K562 (cell line): Measurements from ENCODE around the gene CPA2. TPM values are rescaled to one million over a fixed set of nuclear protein-coding genes. Genes with fewer than 3 reads are reported as not detected.

Source experiments
- ATAC-seq: fragments of 200-7000 bp; cut with Tn5 transposase; 3 replicates; pipeline ENCODE4 v1.9.1; 2020; ENCODE audit warnings: moderate library complexity
- BruUV-seq: library from RNA; stranded (reverse); fragments of 400-500 nt; replicated peaks from 2 replicates; lab custom pipeline; 2021; lab: Mats Ljungman, UMichigan
- CTCF ChIA-PET: fragments of 300-600 bp; formaldehyde crosslinking; extraction: SDS; loops from one replicate; lab custom pipeline; 2021; ENCODE audit warnings: low intra/inter-chr PET ratio; lab: Yijun Ruan, JAX
- POLR2A ChIA-PET: fragments of 300-600, 350-650 bp; sonication (Branson Sonifier 250); formaldehyde crosslinking; extraction: SDS; loops from one replicate; lab custom pipeline; 2021; ENCODE audit warnings: antibody characterized with exemption, inconsistent platforms; lab: Yijun Ruan, JAX
- DNase-seq, 4 experiments: peaks; one replicate each; pipeline versions ENCODE4 v3.0.0 to v3.0.0-alpha.2; 2011 to 2018; ENCODE audit warnings: low spot score in 3 of 4, mixed read lengths in 3 of 4; ENCODE audit errors: extremely low read depth in 1 of 4
- FAIRE-seq: peaks from 2 replicates; lab custom pipeline; 2011; peaks lifted over from hg19 to GRCh38; lab: Jason Lieb, UNC
- H2AFZ ChIP-seq: 2 replicates; pipeline ENCODE4 v1.6.0; 2011; ENCODE audit warnings: low read depth, low read length, control low read depth, inconsistent platforms
- H3K27ac ChIP-seq: fragments of 200-600 bp; 3 replicates; pipeline ENCODE4 v1.8.0; 2011; ENCODE audit warnings: low read depth, mild to moderate bottlenecking, control low read depth, inconsistent platforms, low read length, moderate library complexity, mixed read lengths; ENCODE audit errors: extremely low read depth
- H3K27me3 ChIP-seq, 2 experiments: fragments of 300-600 bp in 1 of 2; 2 replicates in 1 of 2; 3 replicates in 1 of 2; pipeline versions ENCODE4 v1.6.0 to v1.8.0; 2011; ENCODE audit warnings: inconsistent platforms in 2 of 2, low read length in 2 of 2, mild to moderate bottlenecking in 1 of 2, mixed read lengths in 1 of 2, moderate library complexity in 1 of 2; ENCODE audit not compliant: control insufficient read depth in 2 of 2, insufficient read depth in 2 of 2
- H3K36me3 ChIP-seq: fragments of 300-600 bp; 3 replicates; pipeline ENCODE4 v1.8.0; 2011; ENCODE audit warnings: mild to moderate bottlenecking, low read length, inconsistent platforms; ENCODE audit not compliant: control insufficient read depth, insufficient read depth
- H3K4me1 ChIP-seq, 2 experiments: fragments of 200-600 bp in 1 of 2; replicated peaks in 1 of 2; 2 replicates in 1 of 2; 3 replicates in 1 of 2; pipeline versions ENCODE4 v1.5.1 to v1.8.0; 2011; ENCODE audit warnings: inconsistent platforms in 2 of 2, low read length in 2 of 2, mild to moderate bottlenecking in 1 of 2, mixed read lengths in 1 of 2, moderate library complexity in 1 of 2; ENCODE audit not compliant: control insufficient read depth in 2 of 2, insufficient read depth in 2 of 2
- H3K4me2 ChIP-seq: 2 replicates; pipeline ENCODE4 v1.6.1; 2011; ENCODE audit warnings: low read length, control low read depth, inconsistent platforms, mixed read lengths; ENCODE audit not compliant: insufficient read depth
- H3K4me3 ChIP-seq: fragments of 200-600 bp; sonication (generic), shearing (Covaris generic); 2 replicates; pipeline ENCODE4 v1.5.1; 2016; ENCODE audit warnings: control low read depth, inconsistent platforms
- H3K79me2 ChIP-seq: fragments of 200-600 bp; 3 replicates; pipeline ENCODE4 v1.8.0; 2011; ENCODE audit warnings: low read length, inconsistent platforms; ENCODE audit not compliant: control insufficient read depth, insufficient read depth
- H3K9ac ChIP-seq, 2 experiments: 2 replicates each; pipeline versions ENCODE4 v1.6.0 to v1.6.1; 2011; ENCODE audit warnings: low read depth in 2 of 2, low read length in 2 of 2, control low read depth in 1 of 2, inconsistent platforms in 1 of 2, mild to moderate bottlenecking in 1 of 2, mixed read lengths in 1 of 2; ENCODE audit not compliant: insufficient read depth in 1 of 2
- H3K9me1 ChIP-seq: one replicate; pipeline ENCODE4 v1.6.0; 2011; ENCODE audit warnings: inconsistent platforms, mild to moderate bottlenecking, low read length, moderate library complexity; ENCODE audit not compliant: control insufficient read depth, insufficient read depth
- H3K9me3 ChIP-seq: replicated peaks from 2 replicates; pipeline ENCODE4 v1.5.1; 2011; ENCODE audit warnings: low read depth, low read length, inconsistent platforms; ENCODE audit not compliant: control insufficient read depth, insufficient read depth
- H4K20me1 ChIP-seq: replicated peaks from 2 replicates; pipeline ENCODE4 v1.6.1; 2011; ENCODE audit warnings: low read length, inconsistent platforms, mixed read lengths; ENCODE audit not compliant: control insufficient read depth, insufficient read depth
- BRD4 ChIP-seq: fragments of 200-600 bp; sonication (generic); IDR thresholded peaks from 2 replicates; pipeline ENCODE4 v1.6.1; 2017; ENCODE audit warnings: inconsistent platforms
- JUN ChIP-seq, 2 experiments: sonication (generic) in 1 of 2; formaldehyde crosslinking in 1 of 2; IDR thresholded peaks; 2 replicates each; pipeline versions ENCODE4 v1.6.1 to v1.8.0; 2012 to 2022; ENCODE audit warnings: borderline replicate concordance in 2 of 2, mild to moderate bottlenecking in 2 of 2, improper control_type of control experiment in 1 of 2, low read depth in 1 of 2, low read length in 1 of 2, missing genetic modification reagents in 1 of 2
- JUND ChIP-seq, 2 experiments: IDR thresholded peaks; 2 replicates in 1 of 2; 3 replicates in 1 of 2; pipeline ENCODE4 v1.6.1; 2011; ENCODE audit warnings: borderline replicate concordance in 2 of 2, low read depth in 2 of 2, low read length in 2 of 2, improper control_type of control experiment in 1 of 2, missing biosample characterization in 1 of 2, missing genetic modification characterization in 1 of 2, missing genetic modification reagents in 1 of 2
- L3MBTL2 ChIP-seq: fragments of 450-650 bp; IDR thresholded peaks from 2 replicates; pipeline ENCODE4 v1.6.1; 2016; ENCODE audit warnings: mild to moderate bottlenecking, moderate library complexity
- ZNF133 ChIP-seq: fragments of 250-450 bp; sonication (Bioruptor Pico); IDR thresholded peaks from 2 replicates; pipeline ENCODE4 v1.4.0; 2020; ENCODE audit warnings: mild to moderate bottlenecking
- ZNF146 ChIP-seq: IDR thresholded peaks from one replicate; pipeline ENCODE4 v1.6.1; 2018; ENCODE audit warnings: missing compliant biosample characterization; ENCODE audit not compliant: unreplicated experiment
- WGBS: fragments of 100-300 bp; shearing (Covaris generic); methylation state at CpG from one replicate; pipeline ENCODE4 v1.1.6; 2016; ENCODE audit warnings: low coverage, mixed read lengths; ENCODE audit not compliant: insufficient coverage; ENCODE audit errors: missing lambda C conversion rate; 5-methylcytosine and 5-hydroxymethylcytosine counted together
- in situ Hi-C: fragments of 300-500 bp; cut with MboI; formaldehyde crosslinking; loops from 4 replicates; pipeline ENCODE4 v1.15.0; 2018; ENCODE audit warnings: inconsistent platforms, mixed read lengths
- intact Hi-C: fragments of 100-400 bp; cut with micrococcal nuclease; formaldehyde crosslinking; loops from 2 replicates; pipeline ENCODE4 v1.14.2; 2022
- polyA plus RNA-seq, 8 experiments: library from polyadenylated mRNA; depleted of rRNA in 4 of 8; stranded (reverse) in 5 of 8; unstranded in 3 of 8; fragments of >200 nt; fragmentation: Nextera tagmentation in 2 of 8; fragmentation: Illumina TruSeq in 1 of 8; extraction: Ambion mirVana in 2 of 8; extraction: Trizol in 1 of 8; gene quantifications; 2 replicates each; pipeline versions ENCODE4 v1.2.1 to v1.2.3, GENCODE V29; 2011 to 2014; ENCODE audit warnings: inconsistent platforms in 1 of 8, missing spikeins in 1 of 8
- total RNA-seq, 7 experiments: library from RNA; depleted of rRNA in 6 of 7; stranded (reverse); fragments of >200 nt in 6 of 7; fragmentation: Illumina TruSeq in 2 of 7; extraction: Trizol in 2 of 7; gene quantifications; 2 replicates each; pipeline versions ENCODE4 v1.2.1 to v1.2.3, GENCODE V29; 2011 to 2021; ENCODE audit warnings: low replicate concordance in 1 of 7
- TF ChIP-seq, protein P1 (sequence below), 3 experiments: IDR thresholded peaks in 2 of 3; conservative IDR thresholded peaks in 1 of 3; 2 replicates each; pipeline ENCODE4 v1.5.1; 2011 to 2012; ENCODE audit warnings: low read length in 3 of 3, mild to moderate bottlenecking in 3 of 3, control low read depth in 2 of 3, improper control_type of control experiment in 1 of 3, inconsistent platforms in 1 of 3, low read depth in 1 of 3, mixed read lengths in 1 of 3, moderate library complexity in 1 of 3; ENCODE audit not compliant: insufficient read depth in 2 of 3
- TF ChIP-seq, protein P2 (sequence below), 2 experiments: fragments of 450-650 bp in 1 of 2; sonication (generic) in 1 of 2; formaldehyde crosslinking in 1 of 2; IDR thresholded peaks in 1 of 2; conservative IDR thresholded peaks in 1 of 2; 2 replicates each; pipeline versions ENCODE4 v1.6.1 to v1.8.1; 2016 to 2023; ENCODE audit warnings: mild to moderate bottlenecking in 2 of 2, moderate library complexity in 2 of 2, inconsistent platforms in 1 of 2, missing genetic modification reagents in 1 of 2
- TF ChIP-seq, protein P3 (sequence below): fragments of 250-450 bp; sonication (Bioruptor Pico); IDR thresholded peaks from 2 replicates; pipeline ENCODE4 v1.4.0; 2020; ENCODE audit warnings: mild to moderate bottlenecking, moderate library complexity, borderline replicate concordance
- TF ChIP-seq, protein P4 (sequence below): sonication (generic); IDR thresholded peaks from 2 replicates; pipeline ENCODE4 v1.6.1; 2016

CPA2 gene
- total and polyA plus RNA-seq, 9 of the 15 experiments (the other 6 are each of a cell fraction or from before 2014, with no cell fraction given): 0.04 to 0.84 (median 0.09) TPM; not detected in 4

DNA sequence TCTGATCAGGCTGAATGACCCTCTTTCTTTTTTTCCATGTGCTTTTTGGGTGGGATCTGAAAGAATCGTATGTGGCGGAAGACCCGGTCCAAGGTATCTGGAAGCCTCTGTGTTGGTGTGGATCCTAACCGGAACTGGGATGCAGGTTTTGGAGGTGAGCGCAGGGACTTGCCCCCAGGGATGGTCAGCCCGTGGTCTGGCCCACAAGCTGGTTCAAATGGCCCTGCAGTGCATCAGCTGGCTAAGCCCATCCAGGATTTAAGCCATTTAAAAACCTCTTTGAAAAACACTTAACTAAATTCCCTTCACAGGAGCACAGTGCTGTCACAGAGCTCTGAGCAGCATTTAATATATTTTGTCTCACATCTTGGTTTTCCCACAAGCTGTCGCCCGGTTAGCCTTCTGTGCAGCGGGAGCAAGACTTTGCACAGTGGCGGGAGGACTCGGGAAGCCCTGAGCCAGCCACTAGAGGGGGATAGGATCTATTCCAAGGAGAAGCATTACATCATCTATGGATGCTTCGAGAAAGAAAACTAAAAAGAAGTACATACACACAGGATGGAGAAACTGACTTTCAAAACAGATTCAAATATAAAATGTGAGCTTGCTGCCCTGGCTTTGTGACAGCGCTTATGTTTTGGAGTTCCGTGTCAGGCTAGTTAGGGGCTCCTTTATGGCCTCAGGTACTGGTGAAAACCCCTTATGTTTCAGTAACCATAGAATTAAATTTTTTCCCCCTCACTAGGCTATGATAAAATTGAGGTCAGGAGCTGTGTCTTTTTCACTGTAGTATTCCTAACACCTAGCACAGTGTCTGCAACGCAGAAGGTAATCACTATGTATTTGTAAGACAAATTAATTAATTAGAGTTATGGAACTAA, 11.3 kb downstream of the CPA2 start:
- WGBS: 31% methylated on average over 15 of the region's 15 CpGs
- CTCF ChIA-PET: interaction anchor here (0.5 kb wide), 1 partner anchor 134 kb away, joined by 4 read pairs; no protein-coding TSS in a partner anchor
- FAIRE-seq: peak; percentile 42
- TF ChIP-seq ZNF133 (no peak), L3MBTL2 (no peak; the same call in 1 of the 2 replicates), JUN (IDR thresholded peaks at IDR 0.05; ENCODE audit: borderline replicate concordance, low read depth, low read length) (peak; percentile 88), JUN (CRISPR knock-in tag; IDR thresholded peaks at IDR 0.05; ENCODE audit: borderline replicate concordance) (no peak), BRD4 (no peak), ZNF146 (no peak), JUND (IDR thresholded peaks at IDR 0.05; ENCODE audit: borderline replicate concordance, low read depth, low read length) (peak; percentile 93), JUND (tag; IDR thresholded peaks at IDR 0.05; ENCODE audit: borderline replicate concordance, low read depth, low read length) (peak; percentile 96)
- TF ChIP-seq, protein P1, sequence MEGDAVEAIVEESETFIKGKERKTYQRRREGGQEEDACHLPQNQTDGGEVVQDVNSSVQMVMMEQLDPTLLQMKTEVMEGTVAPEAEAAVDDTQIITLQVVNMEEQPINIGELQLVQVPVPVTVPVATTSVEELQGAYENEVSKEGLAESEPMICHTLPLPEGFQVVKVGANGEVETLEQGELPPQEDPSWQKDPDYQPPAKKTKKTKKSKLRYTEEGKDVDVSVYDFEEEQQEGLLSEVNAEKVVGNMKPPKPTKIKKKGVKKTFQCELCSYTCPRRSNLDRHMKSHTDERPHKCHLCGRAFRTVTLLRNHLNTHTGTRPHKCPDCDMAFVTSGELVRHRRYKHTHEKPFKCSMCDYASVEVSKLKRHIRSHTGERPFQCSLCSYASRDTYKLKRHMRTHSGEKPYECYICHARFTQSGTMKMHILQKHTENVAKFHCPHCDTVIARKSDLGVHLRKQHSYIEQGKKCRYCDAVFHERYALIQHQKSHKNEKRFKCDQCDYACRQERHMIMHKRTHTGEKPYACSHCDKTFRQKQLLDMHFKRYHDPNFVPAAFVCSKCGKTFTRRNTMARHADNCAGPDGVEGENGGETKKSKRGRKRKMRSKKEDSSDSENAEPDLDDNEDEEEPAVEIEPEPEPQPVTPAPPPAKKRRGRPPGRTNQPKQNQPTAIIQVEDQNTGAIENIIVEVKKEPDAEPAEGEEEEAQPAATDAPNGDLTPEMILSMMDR (IDR thresholded peaks at IDR 0.05 in 2 of 3, conservative IDR thresholded peaks at IDR 0.05 in 1 of 3; ENCODE audit: insufficient read depth in 2 of 3, low read depth in 1 of 3, low read length in 3 of 3): peak; percentile 64 to 84 (median 76)
- TF ChIP-seq, protein P2, sequence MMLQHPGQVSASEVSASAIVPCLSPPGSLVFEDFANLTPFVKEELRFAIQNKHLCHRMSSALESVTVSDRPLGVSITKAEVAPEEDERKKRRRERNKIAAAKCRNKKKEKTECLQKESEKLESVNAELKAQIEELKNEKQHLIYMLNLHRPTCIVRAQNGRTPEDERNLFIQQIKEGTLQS (IDR thresholded peaks at IDR 0.05): peak; percentile 92
- TF ChIP-seq, protein P2 (CRISPR knock-in tag; conservative IDR thresholded peaks at IDR 0.05): 0 out of 2 replicates have a peak, but pooled peaks have one; percentile 37
- TF ChIP-seq, protein P3, sequence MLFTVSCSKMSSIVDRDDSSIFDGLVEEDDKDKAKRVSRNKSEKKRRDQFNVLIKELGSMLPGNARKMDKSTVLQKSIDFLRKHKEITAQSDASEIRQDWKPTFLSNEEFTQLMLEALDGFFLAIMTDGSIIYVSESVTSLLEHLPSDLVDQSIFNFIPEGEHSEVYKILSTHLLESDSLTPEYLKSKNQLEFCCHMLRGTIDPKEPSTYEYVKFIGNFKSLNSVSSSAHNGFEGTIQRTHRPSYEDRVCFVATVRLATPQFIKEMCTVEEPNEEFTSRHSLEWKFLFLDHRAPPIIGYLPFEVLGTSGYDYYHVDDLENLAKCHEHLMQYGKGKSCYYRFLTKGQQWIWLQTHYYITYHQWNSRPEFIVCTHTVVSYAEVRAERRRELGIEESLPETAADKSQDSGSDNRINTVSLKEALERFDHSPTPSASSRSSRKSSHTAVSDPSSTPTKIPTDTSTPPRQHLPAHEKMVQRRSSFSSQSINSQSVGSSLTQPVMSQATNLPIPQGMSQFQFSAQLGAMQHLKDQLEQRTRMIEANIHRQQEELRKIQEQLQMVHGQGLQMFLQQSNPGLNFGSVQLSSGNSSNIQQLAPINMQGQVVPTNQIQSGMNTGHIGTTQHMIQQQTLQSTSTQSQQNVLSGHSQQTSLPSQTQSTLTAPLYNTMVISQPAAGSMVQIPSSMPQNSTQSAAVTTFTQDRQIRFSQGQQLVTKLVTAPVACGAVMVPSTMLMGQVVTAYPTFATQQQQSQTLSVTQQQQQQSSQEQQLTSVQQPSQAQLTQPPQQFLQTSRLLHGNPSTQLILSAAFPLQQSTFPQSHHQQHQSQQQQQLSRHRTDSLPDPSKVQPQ: no peak
- TF ChIP-seq, protein P4, sequence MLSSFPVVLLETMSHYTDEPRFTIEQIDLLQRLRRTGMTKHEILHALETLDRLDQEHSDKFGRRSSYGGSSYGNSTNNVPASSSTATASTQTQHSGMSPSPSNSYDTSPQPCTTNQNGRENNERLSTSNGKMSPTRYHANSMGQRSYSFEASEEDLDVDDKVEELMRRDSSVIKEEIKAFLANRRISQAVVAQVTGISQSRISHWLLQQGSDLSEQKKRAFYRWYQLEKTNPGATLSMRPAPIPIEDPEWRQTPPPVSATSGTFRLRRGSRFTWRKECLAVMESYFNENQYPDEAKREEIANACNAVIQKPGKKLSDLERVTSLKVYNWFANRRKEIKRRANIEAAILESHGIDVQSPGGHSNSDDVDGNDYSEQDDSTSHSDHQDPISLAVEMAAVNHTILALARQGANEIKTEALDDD: 0 out of 2 replicates have a peak, but pooled peaks have one; percentile 20

More for the DNA sequence above, 11.3 kb downstream of the CPA2 start:
- Histone ChIP-seq H3K27ac (no peak overlapping the region), H3K27me3 (peaks cover 24 to 26% of the 10 kb centered on the region in 2 experiments), H3K9me1 (no peaks in the 10 kb centered on the region), H3K4me1 (peaks cover 1 to 3% of the 10 kb centered on the region in 2 experiments; a peak in 2 of 5 replicates), H3K9me3 (no peaks in the 10 kb centered on the region), H3K9ac (no peak overlapping the region), H3K79me2 (no peaks in the 10 kb centered on the region), H3K4me2 (no peak overlapping the region), H3K4me3 (no peak overlapping the region), H4K20me1 (no peaks in the 10 kb centered on the region), H3K36me3 (no peaks in the 10 kb centered on the region), H2AFZ (0 out of 2 replicates have a peak overlapping the region, but pooled peaks have one; percentile 18)
- BruUV-seq: no TSS peak
- ATAC-seq (peak; percentile 96), DNase-seq (peak in 3 of 4 experiments; percentile 46 to 69 (median 59))
- in situ Hi-C loops: no loop called here
- POLR2A ChIA-PET: interaction anchor here (0.8 kb wide), 1 partner anchor 39 kb away, joined by 4 read pairs; no protein-coding TSS in a partner anchor
- intact Hi-C loops: loop anchor here (5.0 to 10.0 kb wide), 2 partner anchors 206 to 557 kb away; partner anchors contain the start of gene KLHDC10
